Bronchial epithelial cell (primary cell): Measurements from ENCODE around the gene NUP62. TPM values are rescaled to one million over a fixed set of nuclear protein-coding genes. Genes with fewer than 3 reads are reported as not detected.
A peak's percentile ranks its signal among the peaks of the same experiment; 100 is the strongest.

ENCODE experiments used
- DNase-seq: peaks from one replicate; pipeline ENCODE4 v3.0.0-alpha.2; 2010; ENCODE audit warnings: low read depth
- FAIRE-seq: peaks from 2 replicates; lab custom pipeline; 2011; peaks lifted over from hg19 to GRCh38; lab: Jason Lieb, UNC
- H3K27me3 ChIP-seq: 2 replicates; pipeline ENCODE4 v1.5.1; 2011; ENCODE audit warnings: low read length; ENCODE audit not compliant: control insufficient read depth, insufficient read depth
- H3K36me3 ChIP-seq: 2 replicates; pipeline ENCODE4 v1.5.1; 2011; ENCODE audit warnings: low read length; ENCODE audit not compliant: control insufficient read depth, insufficient read depth
- H3K4me3 ChIP-seq: 2 replicates; pipeline ENCODE4 v1.5.1; 2011; ENCODE audit warnings: mild to moderate bottlenecking, low read depth, low read length, control low read depth
- total RNA-seq: library from RNA; depleted of rRNA; stranded (reverse); fragments of >200 nt; gene quantifications from 2 replicates; pipeline ENCODE4 v1.2.1, GENCODE V29; 2014
- TF ChIP-seq, protein P1 (sequence below): IDR thresholded peaks from 2 replicates; pipeline ENCODE4 v1.5.1; 2011; ENCODE audit warnings: mild to moderate bottlenecking, moderate library complexity, low read length, control low read depth, inconsistent platforms; ENCODE audit not compliant: insufficient read depth, severe bottlenecking

NUP62 gene
- total RNA-seq, 1 donor from 2014 or later, result 12.1 TPM

DNA sequence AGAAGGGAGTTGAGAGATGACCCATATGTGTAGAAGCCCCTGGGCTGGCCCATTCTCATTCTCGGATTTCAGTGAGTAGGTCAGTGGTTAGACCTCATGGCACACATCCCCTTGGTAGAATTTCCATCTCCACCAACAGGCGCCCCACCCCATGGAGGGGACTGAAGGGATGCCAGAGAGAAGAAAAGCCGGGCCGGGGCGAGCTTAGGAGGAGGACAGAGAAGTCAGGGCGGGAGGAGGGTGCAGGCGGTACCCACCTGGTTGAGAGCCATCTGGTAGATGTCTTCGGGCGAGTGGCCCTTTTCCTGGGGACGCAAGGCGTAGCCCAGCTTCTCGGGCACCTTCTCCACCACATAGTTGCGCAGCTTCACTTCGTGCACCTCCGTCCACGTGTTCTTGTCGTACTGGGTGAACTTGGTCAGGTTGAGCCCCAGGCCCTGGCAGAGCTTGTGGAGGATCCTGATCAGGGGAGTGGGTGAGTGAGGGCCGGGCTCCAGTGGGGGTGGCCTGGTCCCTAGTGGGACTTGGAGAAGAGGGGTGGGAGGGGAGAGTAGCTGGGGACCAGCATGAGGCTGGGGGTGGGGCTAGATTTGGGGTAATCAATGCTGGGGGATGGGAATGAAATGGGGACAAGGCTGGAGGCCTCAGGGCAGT is 35.2 kb downstream of the NUP62 start:
- FAIRE-seq, result no peak
- TF ChIP-seq, protein P1, sequence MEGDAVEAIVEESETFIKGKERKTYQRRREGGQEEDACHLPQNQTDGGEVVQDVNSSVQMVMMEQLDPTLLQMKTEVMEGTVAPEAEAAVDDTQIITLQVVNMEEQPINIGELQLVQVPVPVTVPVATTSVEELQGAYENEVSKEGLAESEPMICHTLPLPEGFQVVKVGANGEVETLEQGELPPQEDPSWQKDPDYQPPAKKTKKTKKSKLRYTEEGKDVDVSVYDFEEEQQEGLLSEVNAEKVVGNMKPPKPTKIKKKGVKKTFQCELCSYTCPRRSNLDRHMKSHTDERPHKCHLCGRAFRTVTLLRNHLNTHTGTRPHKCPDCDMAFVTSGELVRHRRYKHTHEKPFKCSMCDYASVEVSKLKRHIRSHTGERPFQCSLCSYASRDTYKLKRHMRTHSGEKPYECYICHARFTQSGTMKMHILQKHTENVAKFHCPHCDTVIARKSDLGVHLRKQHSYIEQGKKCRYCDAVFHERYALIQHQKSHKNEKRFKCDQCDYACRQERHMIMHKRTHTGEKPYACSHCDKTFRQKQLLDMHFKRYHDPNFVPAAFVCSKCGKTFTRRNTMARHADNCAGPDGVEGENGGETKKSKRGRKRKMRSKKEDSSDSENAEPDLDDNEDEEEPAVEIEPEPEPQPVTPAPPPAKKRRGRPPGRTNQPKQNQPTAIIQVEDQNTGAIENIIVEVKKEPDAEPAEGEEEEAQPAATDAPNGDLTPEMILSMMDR, result no peak
- DNase-seq, result no peak
- Histone ChIP-seq H3K4me3 (no peak overlapping the region), H3K36me3 (no peaks in the 10 kb centered on the region), H3K27me3 (no peaks in the 10 kb centered on the region)

DNA sequence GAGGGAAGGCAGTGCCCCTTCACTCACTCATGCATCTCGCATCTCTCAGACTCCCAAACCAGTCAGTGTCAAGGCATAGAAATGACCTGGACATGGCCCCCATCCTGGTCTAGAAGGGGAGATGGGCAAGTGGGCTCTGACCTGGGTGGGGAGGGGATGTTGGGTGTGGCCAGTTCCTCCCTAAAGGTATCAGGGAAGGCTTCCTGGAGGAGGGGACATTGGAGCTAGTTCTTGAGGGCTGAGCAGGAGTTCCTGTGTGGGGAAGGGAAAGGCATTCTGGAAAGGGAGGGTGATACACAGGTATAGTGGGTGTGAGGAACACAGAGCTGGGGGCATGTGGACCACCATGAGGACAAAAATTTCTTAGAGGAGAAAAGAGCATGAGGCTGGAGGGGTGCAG is 36.6 kb downstream of the NUP62 start:
- FAIRE-seq (no peak), DNase-seq (no peak)
- no peaks in the 10 kb centered on the region for H3K36me3 ChIP-seq
- TF ChIP-seq, protein P1, result no peak
- H3K4me3 ChIP-seq, result no peak overlapping the region
- H3K27me3 ChIP-seq, result no peaks in the 10 kb centered on the region

DNA sequence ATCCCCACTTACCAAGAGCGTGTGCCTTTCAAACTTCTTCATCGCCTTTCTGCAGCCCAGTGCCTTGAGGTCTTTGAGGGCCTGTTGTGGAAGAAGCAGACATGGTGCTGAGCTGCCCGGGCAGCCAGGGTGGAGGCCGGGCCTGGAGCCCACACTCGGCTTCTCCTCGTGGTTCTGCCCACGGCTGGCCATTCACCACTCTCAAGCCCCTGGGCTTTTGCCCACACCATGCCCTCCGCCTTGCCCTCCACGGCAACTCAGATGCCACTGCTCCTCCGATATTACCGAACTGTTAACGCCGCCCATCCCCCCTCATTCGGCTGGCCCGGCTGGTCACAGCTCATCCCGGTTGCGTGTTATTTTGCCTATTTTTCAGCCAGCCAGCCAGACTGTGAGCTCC is 37.9 kb downstream of the NUP62 start:
- DNase-seq (no peak), FAIRE-seq (no peak)
- Histone ChIP-seq H3K4me3 (no peak overlapping the region), H3K36me3 (no peaks in the 10 kb centered on the region), H3K27me3 (no peaks in the 10 kb centered on the region)
- TF ChIP-seq, protein P1, result no peak

DNA sequence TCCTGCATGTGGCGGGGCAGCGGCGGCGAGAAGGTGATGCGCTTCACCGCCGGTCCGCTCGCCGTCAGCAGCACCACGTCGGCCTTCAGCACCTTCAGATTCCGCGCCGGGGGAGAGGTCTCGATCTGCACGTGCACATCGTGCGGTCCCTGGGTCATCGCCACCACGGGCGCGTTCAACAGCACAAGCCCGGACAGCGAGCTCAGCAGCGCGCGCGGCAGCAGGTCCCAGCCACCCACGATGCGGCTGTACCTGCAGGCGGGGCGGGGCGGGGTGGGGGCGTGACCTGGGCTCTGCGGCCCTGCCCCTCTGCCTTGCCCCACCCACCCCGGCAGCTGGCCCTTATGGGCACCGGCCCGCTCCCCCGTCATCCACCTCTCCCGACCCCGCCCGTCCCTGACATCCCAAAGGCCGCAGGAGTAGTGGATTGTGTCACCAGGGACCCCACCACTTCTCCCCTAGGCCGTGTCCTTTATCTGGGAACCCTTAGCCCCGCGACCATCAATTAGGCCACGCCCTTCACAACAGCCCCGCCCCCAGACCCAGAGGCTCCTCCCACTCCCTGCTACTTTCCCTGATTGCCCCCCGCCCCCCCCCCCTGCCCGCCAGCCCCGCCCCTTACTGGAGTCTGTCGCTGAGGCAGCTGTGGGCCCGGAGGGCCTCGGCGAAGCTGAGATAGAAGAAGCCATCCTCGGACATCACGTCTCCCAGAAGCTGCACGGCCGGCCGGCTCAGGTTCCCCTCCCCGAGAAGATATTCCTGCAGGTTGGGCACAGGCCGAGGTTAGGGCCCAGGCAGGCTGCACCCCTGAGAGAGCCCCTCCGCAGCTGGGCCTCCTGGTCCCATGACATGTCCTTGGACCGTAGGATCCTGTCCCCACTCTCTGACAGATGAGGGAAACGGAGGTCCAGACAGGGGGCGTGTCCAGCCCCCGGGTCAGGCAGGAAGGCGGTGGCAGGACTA is 38.7 kb downstream of the NUP62 start:
- DNase-seq (peak; percentile 33), FAIRE-seq (no peak)

DNA sequence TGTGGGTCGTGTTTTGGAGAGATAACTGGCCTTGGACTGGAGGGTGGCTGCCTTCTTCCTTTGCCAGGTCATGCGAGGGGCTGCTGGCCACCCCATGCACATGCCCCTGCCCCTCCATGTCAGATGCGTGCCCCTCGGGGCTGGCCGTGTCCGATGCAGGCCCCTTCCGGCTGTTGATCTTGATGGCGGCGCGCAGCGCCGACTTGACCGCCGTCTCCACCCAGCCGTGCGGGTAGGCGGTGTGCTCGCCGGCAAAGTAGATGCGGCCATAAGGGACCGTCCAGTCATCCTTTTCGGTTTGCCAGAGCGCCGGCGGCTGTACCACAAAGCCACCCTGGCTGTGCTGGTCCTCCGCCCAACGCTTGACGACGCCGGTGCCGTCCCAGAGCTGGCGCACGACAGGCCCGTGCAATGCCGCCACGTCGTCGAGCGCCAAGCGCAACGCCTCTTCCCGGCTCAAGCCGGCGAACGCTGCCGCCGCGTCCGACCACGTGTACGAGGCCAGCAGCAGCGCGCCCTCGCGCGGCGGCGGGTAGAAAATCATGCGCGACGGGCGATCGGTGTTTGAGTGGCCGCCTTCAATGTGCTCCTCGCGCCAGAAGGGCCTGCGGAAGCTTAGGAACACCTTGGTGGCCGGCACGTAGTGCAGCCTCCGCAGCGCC is 39.5 kb downstream of the NUP62 start:
- no peaks in the 10 kb centered on the region for H3K27me3 ChIP-seq
- no peak for FAIRE-seq
- DNase-seq, result peak; percentile 62
- no peaks in the 10 kb centered on the region for H3K36me3 ChIP-seq
- TF ChIP-seq, protein P1, result peak; percentile 91
- peak overlapping the region; percentile 24 for H3K4me3 ChIP-seq

More for the DNA sequence above, 38.7 kb downstream of the NUP62 start:
- peak overlapping the region; percentile 24 for H3K4me3 ChIP-seq
- TF ChIP-seq, protein P1, result no peak
- no peaks in the 10 kb centered on the region for H3K36me3 ChIP-seq
- no peaks in the 10 kb centered on the region for H3K27me3 ChIP-seq
